WERI-Rb-1 (cell line): ENCODE measurements around the gene MBOAT7.

Source experiments
- DNase-seq: peaks from one replicate; pipeline ENCODE4 v3.0.0-alpha.2; 2020
- H3K27ac ChIP-seq: fragments of 250-450 bp; sonication (Bioruptor Pico); 2 replicates; pipeline ENCODE4 v1.5.1; 2020; ENCODE audit warnings: mild to moderate bottlenecking, moderate library complexity
- H3K27me3 ChIP-seq: fragments of 250-450 bp; sonication (Bioruptor Pico); 2 replicates; pipeline ENCODE4 v1.5.1; 2021; ENCODE audit warnings: mild to moderate bottlenecking, low read depth, moderate library complexity; ENCODE audit not compliant: insufficient read depth, severe bottlenecking
- H3K36me3 ChIP-seq: fragments of 250-450 bp; sonication (Bioruptor Pico); 2 replicates; pipeline ENCODE4 v1.5.1; 2020; ENCODE audit warnings: mild to moderate bottlenecking, moderate library complexity
- H3K4me3 ChIP-seq: 2 replicates; pipeline ENCODE4 v1.5.1; 2011; ENCODE audit warnings: low read depth, mild to moderate bottlenecking, control low read depth, low read length
- H3K9me3 ChIP-seq: fragments of 250-450 bp; sonication (Bioruptor Pico); 2 replicates; pipeline ENCODE4 v1.5.1; 2021; ENCODE audit warnings: mild to moderate bottlenecking, moderate library complexity; ENCODE audit not compliant: severe bottlenecking
- CTCF ChIP-seq: IDR thresholded peaks from 2 replicates; pipeline ENCODE4 v1.5.1; 2011; ENCODE audit warnings: low read depth, mild to moderate bottlenecking, control low read depth, inconsistent platforms, low read length

MBOAT7 gene

GRCh38 chr19:54133957-54134590 lies 55.3 kb downstream of the MBOAT7 start:
- H3K4me3 ChIP-seq = no peak overlapping the region
- no peak overlapping the region for H3K27ac ChIP-seq
- no peaks in the 10 kb centered on the region for H3K9me3 ChIP-seq
- H3K27me3 ChIP-seq = no peaks in the 10 kb centered on the region
- no peak for DNase-seq
- TF ChIP-seq CTCF = no peak
- H3K36me3 ChIP-seq = peaks cover 29% of the 10 kb centered on the region

GRCh38 chr19:54133312-54133956 lies 55.9 kb downstream of the MBOAT7 start:
- Histone ChIP-seq H3K4me3 (no peak overlapping the region), H3K27ac (no peak overlapping the region), H3K36me3 (peaks cover 32% of the 10 kb centered on the region), H3K9me3 (no peaks in the 10 kb centered on the region), H3K27me3 (no peaks in the 10 kb centered on the region)
- no peak for TF ChIP-seq CTCF
- DNase-seq = no peak

GRCh38 chr19:54129617-54129996 lies 59.8 kb downstream of the MBOAT7 start:
- Histone ChIP-seq H3K36me3 (peaks cover 56% of the 10 kb centered on the region), H3K27me3 (no peaks in the 10 kb centered on the region), H3K4me3 (no peak overlapping the region), H3K9me3 (no peaks in the 10 kb centered on the region), H3K27ac (no peak overlapping the region)
- DNase-seq = no peak
- TF ChIP-seq CTCF = no peak

- H3K27me3 ChIP-seq = no peaks in the 10 kb centered on the region
Measured at GRCh38 chr19:54128796-54129616, 60.4 kb downstream of the MBOAT7 start.

GRCh38 chr19:54128441-54128725 lies 61.0 kb downstream of the MBOAT7 start:
- DNase-seq = no peak
- H3K36me3 ChIP-seq = peaks cover 66% of the 10 kb centered on the region
- TF ChIP-seq CTCF = no peak

More at GRCh38 chr19:54128796-54129616, 60.4 kb downstream of the MBOAT7 start:
- Histone ChIP-seq H3K36me3 (peaks cover 60% of the 10 kb centered on the region), H3K9me3 (no peaks in the 10 kb centered on the region), H3K4me3 (no peak overlapping the region), H3K27ac (no peak overlapping the region)
- no peak for DNase-seq
- TF ChIP-seq CTCF = no peak

More at GRCh38 chr19:54128441-54128725, 61.0 kb downstream of the MBOAT7 start:
- no peaks in the 10 kb centered on the region for H3K27me3 ChIP-seq
- no peaks in the 10 kb centered on the region for H3K9me3 ChIP-seq
- no peak overlapping the region for H3K27ac ChIP-seq
- H3K4me3 ChIP-seq = no peak overlapping the region
